Panc1 (cell line): ENCODE measurements around the gene ARID4B. TPM values are rescaled to one million over a fixed set of nuclear protein-coding genes. Genes with fewer than 3 reads are reported as not detected.

Experiments
- ATAC-seq: fragments of 200-7000 bp; cut with Tn5 transposase; 2 replicates; pipeline ENCODE4 v1.9.1; 2020; ENCODE audit warnings: mild to moderate bottlenecking, moderate library complexity
- BruUV-seq: library from RNA; stranded (reverse); fragments of 400-500 nt; replicated peaks from 2 replicates; lab custom pipeline; 2021; lab: Mats Ljungman, UMichigan
- CTCF ChIA-PET: fragments of 300-600 bp; sonication (Branson Sonifier 250); formaldehyde crosslinking; loops from one replicate; lab custom pipeline; 2022; ENCODE audit warnings: antibody characterized with exemption; lab: Charles Lee
- POLR2A ChIA-PET: fragments of 300-600 bp; sonication (Branson Sonifier 250); formaldehyde crosslinking; loops from one replicate; lab custom pipeline; 2022; ENCODE audit warnings: antibody characterized with exemption; lab: Charles Lee
- DNase-seq: peaks from one replicate; pipeline ENCODE4 v3.0.0-alpha.2; 2010; ENCODE audit warnings: low read depth, low spot score
- H3K27ac ChIP-seq: 2 replicates; pipeline ENCODE4 v1.5.1; 2011; ENCODE audit warnings: mild to moderate bottlenecking, low read length, inconsistent platforms
- H3K27me3 ChIP-seq: fragments of 200-500 bp; sonication (Bioruptor generic); 2 replicates; pipeline ENCODE4 v1.6.0; 2014; ENCODE audit warnings: low read length, inconsistent platforms; ENCODE audit not compliant: control insufficient read depth, insufficient read depth
- H3K36me3 ChIP-seq: fragments of 200-500 bp; sonication (Bioruptor generic); 2 replicates; pipeline ENCODE4 v1.5.1; 2014; ENCODE audit warnings: inconsistent platforms, mild to moderate bottlenecking, low read length, moderate library complexity; ENCODE audit not compliant: control insufficient read depth, insufficient read depth
- H3K4me1 ChIP-seq: 2 replicates; pipeline ENCODE4 v1.5.1; 2011; ENCODE audit warnings: inconsistent platforms, mild to moderate bottlenecking, low read length, moderate library complexity; ENCODE audit not compliant: control insufficient read depth, insufficient read depth
- H3K4me3 ChIP-seq, 2 experiments: 2 replicates each; pipeline ENCODE4 v1.5.1; 2011 to 2012; ENCODE audit warnings: low read depth in 2 of 2, low read length in 2 of 2, mild to moderate bottlenecking in 2 of 2, inconsistent platforms in 1 of 2, moderate library complexity in 1 of 2
- H3K9me3 ChIP-seq: fragments of 200-500 bp; sonication (Bioruptor generic); 2 replicates; pipeline ENCODE4 v1.5.1; 2014; ENCODE audit warnings: low read depth, mild to moderate bottlenecking, inconsistent platforms, low read length, moderate library complexity; ENCODE audit not compliant: control insufficient read depth, insufficient read depth
- CTCF ChIP-seq: fragments of 450-650 bp; IDR thresholded peaks from 2 replicates; pipeline ENCODE4 v1.5.1; 2017; ENCODE audit warnings: mild to moderate bottlenecking
- POLR2AphosphoS5 ChIP-seq: IDR thresholded peaks from 2 replicates; pipeline ENCODE4 v1.6.1; 2012; ENCODE audit warnings: mild to moderate bottlenecking, low read depth, low read length, moderate library complexity
- REST ChIP-seq, 2 experiments: IDR thresholded peaks; 2 replicates each; pipeline ENCODE4 v1.6.1; 2011 to 2012; ENCODE audit warnings: low read depth in 2 of 2, control low read depth in 1 of 2, low read length in 1 of 2, mild to moderate bottlenecking in 1 of 2, moderate library complexity in 1 of 2; ENCODE audit not compliant: insufficient read depth in 1 of 2
- SIN3A ChIP-seq: IDR thresholded peaks from 2 replicates; pipeline ENCODE4 v1.6.1; 2012; ENCODE audit warnings: low read depth, mild to moderate bottlenecking, low read length, moderate library complexity, borderline replicate concordance; ENCODE audit not compliant: insufficient read depth
- TCF7L2 ChIP-seq: IDR thresholded peaks from 2 replicates; pipeline ENCODE4 v1.6.1; 2011; ENCODE audit warnings: mild to moderate bottlenecking, low read depth, low read length, inconsistent platforms
- in situ Hi-C: cut with HindIII; loops from 2 replicates; pipeline ENCODE4 v1.10.0; 2016; ENCODE audit warnings: low sequenced_read_pairs, low pct_unique_long_range_greater_than_20kb
- intact Hi-C: fragments of 100-400 bp; cut with micrococcal nuclease; formaldehyde crosslinking; loops from one replicate; pipeline ENCODE4 v1.10.0; 2022; ENCODE audit not compliant: unreplicated experiment
- total RNA-seq: library from RNA; stranded (reverse); gene quantifications from one replicate; pipeline ENCODE4 v1.2.1, GENCODE V29; 2021; ENCODE audit not compliant: unreplicated experiment

ARID4B gene
- total RNA-seq, 1 experiment from 2014 or later = 37.5 TPM

GRCh38 chr1:235213752-235214151 lies 114.2 kb downstream of the ARID4B start:
- no peak for ATAC-seq
- intact Hi-C loops (no loop called here), in situ Hi-C loops (no loop called here)
- TF ChIP-seq TCF7L2 = no peak
- no peak for TF ChIP-seq CTCF
- no peak for TF ChIP-seq REST (IDR thresholded peaks at IDR 0.05; ENCODE audit: insufficient read depth in 1 of 2, low read depth in 2 of 2, low read length in 1 of 2)
- TF ChIP-seq POLR2AphosphoS5 = no peak
- TF ChIP-seq SIN3A = no peak
- Histone ChIP-seq H3K9me3 (no peaks in the 10 kb centered on the region), H3K27me3 (no peaks in the 10 kb centered on the region), H3K4me3 (no peak overlapping the region), H3K4me1 (no peaks in the 10 kb centered on the region), H3K27ac (no peak overlapping the region), H3K36me3 (peaks cover 7% of the 10 kb centered on the region; the same call in 1 of the 2 replicates)
- CTCF ChIA-PET = no interaction called here
- POLR2A ChIA-PET = no interaction called here
- no TSS peak for BruUV-seq
- no peak for DNase-seq

GRCh38 chr1:235211517-235211916 lies 116.5 kb downstream of the ARID4B start:
- CTCF ChIA-PET = no interaction called here
- no TSS peak for BruUV-seq

More at GRCh38 chr1:235211517-235211916, 116.5 kb downstream of the ARID4B start:
- no peaks in the 10 kb centered on the region for H3K9me3 ChIP-seq
- in situ Hi-C loops = no loop called here
- ATAC-seq = no peak
- no peak overlapping the region for H3K4me3 ChIP-seq
- TF ChIP-seq SIN3A (no peak), REST (IDR thresholded peaks at IDR 0.05; ENCODE audit: insufficient read depth in 1 of 2, low read depth in 2 of 2, low read length in 1 of 2) (no peak), POLR2AphosphoS5 (no peak), TCF7L2 (no peak), CTCF (no peak)
- H3K4me1 ChIP-seq = no peaks in the 10 kb centered on the region
- POLR2A ChIA-PET = no interaction called here
- no peak overlapping the region for H3K27ac ChIP-seq
- intact Hi-C loops = no loop called here
- peaks cover 10% of the 10 kb centered on the region; the same call in 1 of the 2 replicates for H3K36me3 ChIP-seq
- no peak for DNase-seq
- H3K27me3 ChIP-seq = no peaks in the 10 kb centered on the region
